ENCODE data around the gene INPP5A.
"Not testable (repeated sequence)": the region's sequence is repeated elsewhere in the genome, so short reads cannot be mapped to it uniquely, and the experiment has no call there.

INPP5A gene

GRCh38 chr10:132599023-132599618 is 61.5 kb downstream of the INPP5A start:
- H3K27ac Mint-ChIP-seq = not testable (repeated sequence)

DNA sequence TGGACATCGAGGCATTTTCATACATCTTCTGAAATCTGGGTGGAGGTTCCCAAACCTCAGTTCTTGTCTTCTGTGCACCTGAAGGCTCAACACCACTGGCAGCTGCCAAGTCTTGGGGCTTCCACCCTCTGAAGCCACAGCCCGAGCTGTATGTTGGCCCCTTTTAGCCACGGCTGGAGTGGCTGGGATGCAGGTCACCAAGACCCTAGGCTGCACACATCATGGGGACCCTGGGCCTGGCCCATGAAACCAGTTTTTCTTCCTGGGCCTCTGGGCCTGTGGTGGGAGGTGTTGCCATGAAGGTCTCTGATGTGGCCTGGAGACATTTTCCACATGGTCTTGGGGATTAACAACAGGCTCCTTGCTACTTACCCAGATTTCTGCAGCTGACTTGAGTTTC is 62.1 kb downstream of the INPP5A start:
- no peak overlapping the region for H3K27ac Mint-ChIP-seq

More at GRCh38 chr10:132599023-132599618, 61.5 kb downstream of the INPP5A start:
- Mint-ChIP-seq H3K9me3 (peaks cover 17% of the 10 kb centered on the region), H3K36me3 (ENCODE audit: low read depth) (peaks cover 15% of the 10 kb centered on the region), H3K4me1 (peaks cover 24% of the 10 kb centered on the region)
- not testable (repeated sequence) for H3K4me3 Mint-ChIP-seq, DNase-seq, H3K27me3 Mint-ChIP-seq, ATAC-seq

DNA sequence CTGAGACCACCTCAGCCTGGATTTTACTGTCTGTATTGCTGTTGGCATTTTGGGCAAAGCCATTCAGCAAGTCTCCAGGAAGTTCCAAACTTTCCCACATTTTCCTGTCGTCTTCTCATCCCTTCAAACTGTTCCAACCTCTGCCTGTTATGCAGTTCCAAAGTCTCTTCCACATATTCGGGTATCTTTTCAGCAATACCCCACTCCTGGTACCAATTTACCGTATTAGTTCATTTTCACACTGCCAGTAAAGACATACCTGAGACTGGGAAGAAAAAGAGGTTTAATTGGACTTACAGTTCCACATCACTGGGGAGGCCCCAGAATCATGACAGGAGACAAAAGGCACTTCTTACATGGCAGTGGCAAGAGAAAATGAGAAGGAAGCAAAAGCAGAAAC is 62.8 kb downstream of the INPP5A start:
- H3K27me3 Mint-ChIP-seq = no peaks in the 10 kb centered on the region
- no peak overlapping the region for H3K27ac Mint-ChIP-seq
- ATAC-seq (no peak), DNase-seq (no peak)
- H3K4me3 Mint-ChIP-seq = no peak overlapping the region
- H3K4me1 Mint-ChIP-seq = peaks cover 11% of the 10 kb centered on the region
- peaks cover 15% of the 10 kb centered on the region for H3K36me3 Mint-ChIP-seq (ENCODE audit: low read depth)
- peaks cover 17% of the 10 kb centered on the region for H3K9me3 Mint-ChIP-seq

More for the DNA sequence above, 62.1 kb downstream of the INPP5A start:
- no peak for DNase-seq
- Mint-ChIP-seq H3K9me3 (peaks cover 17% of the 10 kb centered on the region), H3K4me3 (no peak overlapping the region), H3K27me3 (no peaks in the 10 kb centered on the region), H3K36me3 (ENCODE audit: low read depth) (peaks cover 15% of the 10 kb centered on the region), H3K4me1 (peaks cover 18% of the 10 kb centered on the region)
- ATAC-seq = no peak

DNA sequence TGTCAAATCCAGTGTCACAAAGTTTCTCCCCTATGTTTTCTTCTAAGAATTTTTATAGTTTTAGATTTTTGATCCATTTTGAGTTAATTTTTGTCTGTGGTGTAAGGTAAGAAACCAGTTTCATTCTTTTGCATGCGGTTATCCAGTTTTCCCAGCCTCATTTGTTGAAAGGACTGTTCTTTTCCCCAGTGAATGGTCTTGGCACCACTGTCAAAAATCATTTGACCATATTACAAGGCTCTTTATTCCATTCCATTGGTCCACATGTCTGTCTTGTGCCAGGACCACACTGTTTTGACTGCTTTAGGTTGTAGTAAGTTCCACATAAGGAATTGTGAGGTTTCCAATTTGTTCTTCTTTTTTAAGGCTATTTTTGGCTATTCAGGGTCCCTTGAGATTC is 64.0 kb downstream of the INPP5A start:
- H3K27ac Mint-ChIP-seq = no peak overlapping the region
- H3K4me3 Mint-ChIP-seq = no peak overlapping the region

DNA sequence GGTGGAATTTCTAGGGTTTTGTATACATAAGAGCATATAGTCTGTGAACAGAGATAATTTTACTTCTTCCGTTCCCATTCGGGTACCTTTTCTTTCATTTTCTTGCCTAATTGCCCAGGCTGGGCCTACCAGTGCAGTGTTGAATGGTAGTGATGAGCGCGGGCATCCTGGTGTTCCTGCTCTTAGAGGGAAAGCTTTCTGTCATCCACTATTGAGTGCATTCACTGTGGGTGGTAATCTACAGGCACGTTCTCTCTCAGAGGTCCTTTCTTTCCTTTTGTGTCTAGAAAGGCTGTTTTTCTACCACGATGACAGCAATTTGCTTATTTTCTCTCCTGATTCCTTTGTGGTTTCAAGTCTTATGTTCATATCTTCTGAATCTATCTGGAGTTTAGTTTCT is 65.0 kb downstream of the INPP5A start:
- peaks cover 15% of the 10 kb centered on the region for H3K36me3 Mint-ChIP-seq (ENCODE audit: low read depth)
- peaks cover 17% of the 10 kb centered on the region for H3K9me3 Mint-ChIP-seq
- no peak overlapping the region for H3K4me3 Mint-ChIP-seq
- DNase-seq = no peak
- H3K27me3 Mint-ChIP-seq = no peaks in the 10 kb centered on the region
- ATAC-seq = no peak
- no peak overlapping the region for H3K27ac Mint-ChIP-seq
- H3K4me1 Mint-ChIP-seq = peaks cover 8% of the 10 kb centered on the region

More for the DNA sequence above, 64.0 kb downstream of the INPP5A start:
- Mint-ChIP-seq H3K36me3 (ENCODE audit: low read depth) (peaks cover 15% of the 10 kb centered on the region), H3K27me3 (no peaks in the 10 kb centered on the region), H3K9me3 (peaks cover 17% of the 10 kb centered on the region), H3K4me1 (peaks cover 6% of the 10 kb centered on the region)
- DNase-seq (no peak), ATAC-seq (no peak)

GRCh38 chr10:132603851-132604533 is 66.4 kb downstream of the INPP5A start:
- Mint-ChIP-seq H3K36me3 (ENCODE audit: low read depth) (peaks cover 10% of the 10 kb centered on the region), H3K27me3 (no peaks in the 10 kb centered on the region), H3K27ac (no peak overlapping the region), H3K9me3 (peaks cover 8% of the 10 kb centered on the region), H3K4me3 (no peak overlapping the region), H3K4me1 (peaks cover 6% of the 10 kb centered on the region)
- DNase-seq (no peak), ATAC-seq (no peak)

DNA sequence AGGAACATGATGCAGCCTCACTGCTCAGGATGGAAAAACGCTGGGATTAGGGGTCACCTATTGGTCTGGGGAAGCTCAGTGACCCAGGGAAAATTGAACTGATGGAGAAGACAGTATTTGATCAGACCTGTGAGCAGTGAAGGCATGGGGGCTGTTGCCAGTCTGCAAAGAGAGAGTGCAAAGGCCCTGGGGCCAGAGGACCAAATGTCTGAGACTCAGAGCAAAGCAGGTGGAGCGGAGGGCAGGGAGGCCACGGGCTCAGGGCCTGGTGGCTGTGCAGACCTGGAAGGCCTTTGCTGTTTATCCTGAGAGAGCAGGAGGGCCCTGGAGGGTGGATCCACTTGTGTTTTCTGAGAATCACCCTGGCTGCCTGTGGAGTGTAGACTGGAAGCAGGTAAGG is 67.1 kb downstream of the INPP5A start:
- DNase-seq (no peak), ATAC-seq (no peak)
- H3K27ac Mint-ChIP-seq = no peak overlapping the region
- peaks cover 7% of the 10 kb centered on the region for H3K36me3 Mint-ChIP-seq (ENCODE audit: low read depth)
- H3K9me3 Mint-ChIP-seq = peaks cover 7% of the 10 kb centered on the region
- peaks cover 6% of the 10 kb centered on the region for H3K4me1 Mint-ChIP-seq
- H3K4me3 Mint-ChIP-seq = no peak overlapping the region
- no peaks in the 10 kb centered on the region for H3K27me3 Mint-ChIP-seq

GRCh38 chr10:132605390-132605789 is 67.8 kb downstream of the INPP5A start:
- DNase-seq = no peak
- peaks cover 2% of the 10 kb centered on the region for H3K36me3 Mint-ChIP-seq (ENCODE audit: low read depth)
- no peak overlapping the region for H3K27ac Mint-ChIP-seq

DNA sequence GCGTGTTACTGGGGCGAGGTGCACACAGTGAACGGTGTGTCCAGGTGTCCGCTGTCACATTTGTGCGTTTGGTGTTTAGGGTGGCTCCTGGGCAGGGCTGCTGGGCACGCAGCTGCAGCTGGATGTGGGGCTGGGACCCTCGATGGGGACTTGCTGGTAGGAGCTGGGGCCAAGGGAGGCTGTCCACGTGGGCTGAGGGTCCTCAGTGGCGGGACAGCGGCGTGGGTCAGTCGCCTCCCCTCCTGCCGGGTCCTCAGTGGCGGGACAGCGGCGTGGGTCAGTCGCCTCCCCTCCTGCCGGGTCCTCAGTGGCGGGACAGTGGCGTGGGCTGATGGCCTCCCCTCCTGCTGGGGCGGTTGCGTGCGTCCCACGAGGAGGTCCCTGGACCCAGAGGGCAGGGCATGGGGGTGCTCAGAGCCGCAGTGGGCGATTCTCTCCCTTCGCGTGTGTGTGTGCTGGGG is 68.5 kb downstream of the INPP5A start:
- H3K4me1 Mint-ChIP-seq = peaks cover 11% of the 10 kb centered on the region
- H3K27me3 Mint-ChIP-seq = no peaks in the 10 kb centered on the region
- no peak overlapping the region for H3K27ac Mint-ChIP-seq
- no peaks in the 10 kb centered on the region for H3K36me3 Mint-ChIP-seq (ENCODE audit: low read depth)
- H3K4me3 Mint-ChIP-seq = no peak overlapping the region
- ATAC-seq = no peak
- peaks cover 4% of the 10 kb centered on the region for H3K9me3 Mint-ChIP-seq
- no peak for DNase-seq

More at GRCh38 chr10:132605390-132605789, 67.8 kb downstream of the INPP5A start:
- ATAC-seq = no peak
- Mint-ChIP-seq H3K4me1 (peaks cover 6% of the 10 kb centered on the region), H3K27me3 (no peaks in the 10 kb centered on the region), H3K4me3 (no peak overlapping the region), H3K9me3 (peaks cover 2% of the 10 kb centered on the region)

DNA sequence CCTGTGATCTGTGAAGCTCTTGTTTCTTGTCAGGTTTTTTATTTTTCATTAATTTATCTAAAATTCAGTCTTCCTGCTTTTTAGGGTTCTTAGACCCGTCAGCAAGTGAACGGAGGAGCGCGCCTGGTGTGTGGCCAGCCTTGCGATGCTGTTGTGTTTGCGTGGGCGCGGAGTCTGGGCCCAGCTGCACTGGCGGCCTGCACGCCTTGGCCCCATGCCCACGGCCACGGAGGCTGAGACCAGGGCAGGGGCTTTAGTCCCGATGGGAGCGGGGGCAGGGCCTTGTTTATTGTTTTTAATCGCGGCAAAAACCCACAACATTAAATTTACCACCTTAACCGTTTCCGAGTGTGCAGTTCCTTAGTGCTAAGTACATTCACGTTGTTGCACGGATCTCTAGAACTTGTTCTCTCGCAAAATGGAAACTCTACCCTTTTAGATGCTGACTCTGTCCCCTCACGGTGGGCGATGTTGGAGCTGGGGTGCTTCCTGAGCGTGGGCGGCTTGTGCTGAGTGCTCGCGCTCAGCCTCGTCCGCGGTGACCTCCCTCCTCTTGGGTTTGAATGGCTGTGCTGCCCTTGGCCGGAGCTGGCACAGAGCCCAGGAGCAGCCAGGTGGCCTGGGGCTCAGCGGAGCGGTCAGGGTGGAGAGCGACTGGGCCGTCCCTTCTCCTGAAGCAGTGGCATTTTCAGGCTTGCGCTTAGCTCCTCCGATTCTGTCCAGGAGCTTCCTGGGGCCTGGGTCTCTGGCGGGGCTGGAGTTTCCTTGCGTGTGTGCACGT is 69.1 kb downstream of the INPP5A start:
- H3K27ac Mint-ChIP-seq = no peak overlapping the region
- no peaks in the 10 kb centered on the region for H3K27me3 Mint-ChIP-seq
- H3K4me1 Mint-ChIP-seq = peaks cover 11% of the 10 kb centered on the region
- no peaks in the 10 kb centered on the region for H3K36me3 Mint-ChIP-seq (ENCODE audit: low read depth)
- H3K9me3 Mint-ChIP-seq = peaks cover 4% of the 10 kb centered on the region
- no peak for ATAC-seq
- DNase-seq = no peak
- H3K4me3 Mint-ChIP-seq = no peak overlapping the region

GRCh38 chr10:132607491-132607890 is 69.9 kb downstream of the INPP5A start:
- ATAC-seq (no peak), DNase-seq (no peak)
- H3K4me1 Mint-ChIP-seq = peaks cover 17% of the 10 kb centered on the region
- no peak overlapping the region for H3K4me3 Mint-ChIP-seq
- no peaks in the 10 kb centered on the region for H3K27me3 Mint-ChIP-seq
- no peak overlapping the region for H3K27ac Mint-ChIP-seq
- peaks cover 4% of the 10 kb centered on the region for H3K9me3 Mint-ChIP-seq
- H3K36me3 Mint-ChIP-seq (ENCODE audit: low read depth) = no peaks in the 10 kb centered on the region

GRCh38 chr10:132607961-132608495 is 70.4 kb downstream of the INPP5A start:
- no peak overlapping the region for H3K4me3 Mint-ChIP-seq
- no peaks in the 10 kb centered on the region for H3K36me3 Mint-ChIP-seq (ENCODE audit: low read depth)
- H3K27me3 Mint-ChIP-seq = no peaks in the 10 kb centered on the region
- peaks cover 4% of the 10 kb centered on the region for H3K9me3 Mint-ChIP-seq
- DNase-seq (no peak), ATAC-seq (no peak)
- no peak overlapping the region for H3K27ac Mint-ChIP-seq
- peaks cover 19% of the 10 kb centered on the region for H3K4me1 Mint-ChIP-seq

DNA sequence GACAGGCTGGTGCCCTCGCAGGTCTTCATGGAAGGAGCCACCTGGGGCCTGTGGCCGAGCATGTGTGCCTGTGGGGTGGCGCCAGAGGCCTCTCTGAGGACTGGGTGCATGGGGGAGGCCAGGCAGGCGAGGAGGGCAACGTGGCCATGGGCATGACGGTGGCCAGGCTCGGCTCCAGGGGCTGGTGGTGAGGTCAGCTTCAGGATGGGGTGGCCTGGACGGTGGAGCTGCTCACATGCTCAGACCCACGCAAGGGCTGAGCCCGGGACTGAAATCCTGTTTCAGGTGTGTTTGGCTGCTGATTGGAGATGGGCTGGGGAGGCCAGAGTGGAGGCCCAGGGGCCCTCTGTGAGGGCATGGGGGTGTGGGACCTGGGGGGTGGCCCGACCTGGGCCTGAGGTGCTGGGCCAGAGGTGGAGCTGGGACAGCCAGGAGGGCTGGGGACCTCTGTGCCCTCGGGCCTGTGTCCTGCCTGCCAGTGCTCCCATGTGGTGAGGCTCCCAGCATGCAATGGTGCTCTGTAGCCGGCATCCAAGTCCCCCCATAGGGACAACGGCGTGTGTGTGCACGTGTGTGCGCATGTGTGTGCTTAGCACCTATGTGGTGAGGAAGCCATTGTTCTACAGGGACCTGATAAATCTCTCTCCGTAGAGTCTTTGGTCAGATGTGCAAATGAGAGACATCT is 71.1 kb downstream of the INPP5A start:
- no peak overlapping the region for H3K27ac Mint-ChIP-seq
- ATAC-seq = no peak
- H3K27me3 Mint-ChIP-seq = no peaks in the 10 kb centered on the region
- no peak for DNase-seq
- no peak overlapping the region for H3K4me3 Mint-ChIP-seq
- peaks cover 19% of the 10 kb centered on the region for H3K4me1 Mint-ChIP-seq
- peaks cover 4% of the 10 kb centered on the region for H3K9me3 Mint-ChIP-seq
- H3K36me3 Mint-ChIP-seq (ENCODE audit: low read depth) = no peaks in the 10 kb centered on the region

- no peak for ATAC-seq
- no peak overlapping the region for H3K27ac Mint-ChIP-seq
- H3K27me3 Mint-ChIP-seq = no peaks in the 10 kb centered on the region
These were observed 71.6 kb downstream of the INPP5A start for GRCh38 chr10:132609211-132609610.

More at GRCh38 chr10:132609211-132609610, 71.6 kb downstream of the INPP5A start:
- no peak for DNase-seq
- Mint-ChIP-seq H3K4me1 (peaks cover 19% of the 10 kb centered on the region), H3K36me3 (ENCODE audit: low read depth) (no peaks in the 10 kb centered on the region), H3K9me3 (peaks cover 4% of the 10 kb centered on the region), H3K4me3 (no peak overlapping the region)
